AG09319 (cell line): ENCODE measurements around the gene UGDH.
"Not testable (repeated sequence)": the region's sequence is repeated elsewhere in the genome, so short reads cannot be mapped to it uniquely, and the experiment has no call there.

Source experiments
- DNase-seq: peaks from one replicate; pipeline ENCODE4 v3.0.0-alpha.2; 2010; ENCODE audit warnings: low read depth; ENCODE audit errors: extremely low read depth
- CTCF ChIP-seq: IDR thresholded peaks from 2 replicates; pipeline ENCODE4 v1.5.1; 2011; ENCODE audit warnings: low read depth, mild to moderate bottlenecking, inconsistent platforms, low read length, moderate library complexity

Gene UGDH

GRCh38 chr4:39563346-39563847, 36.2 kb upstream of the UGDH start:
- TF ChIP-seq CTCF: no peak
- DNase-seq: no peak

GRCh38 chr4:39562792-39563191, 35.6 kb upstream of the UGDH start:
- no peak for DNase-seq
- no peak for TF ChIP-seq CTCF

GRCh38 chr4:39559626-39560025, 32.4 kb upstream of the UGDH start:
- no peak for TF ChIP-seq CTCF
- no peak for DNase-seq

GRCh38 chr4:39555472-39555871, 28.2 kb upstream of the UGDH start:
- no peak for TF ChIP-seq CTCF
- no peak for DNase-seq

GRCh38 chr4:39548425-39549067, 21.3 kb upstream of the UGDH start:
- no peak for DNase-seq
- TF ChIP-seq CTCF: no peak

- TF ChIP-seq CTCF: no peak
- no peak for DNase-seq
Observed at GRCh38 chr4:39544580-39545315, 17.5 kb upstream of the UGDH start.

GRCh38 chr4:39544080-39544479, 16.8 kb upstream of the UGDH start:
- not testable (repeated sequence) for DNase-seq
